ENCODE measurements around the gene GALK2. TPM values are rescaled to one million over a fixed set of nuclear protein-coding genes. Genes with fewer than 3 reads are reported as not detected.

Gene GALK2
- total RNA-seq, 3 donors from 2014 or later (not counting 1 experiment from before 2014, with no cell fraction given) = 19.1 to 24.3 (median 23.6) TPM

GRCh38 chr15:49320351-49320750 lies 150.3 kb downstream of the GALK2 start:
- Mint-ChIP-seq H3K9me3 (no peaks in the 10 kb centered on the region), H3K27ac (peak overlapping the region in 1 of 2 donors; percentile 0), H3K4me3 (no peak overlapping the region), H3K27me3 (ENCODE audit: low read depth in 2 of 2) (no peaks in the 10 kb centered on the region), H3K4me1 (peaks cover 11 to 20% of the 10 kb centered on the region in 2 donors), H3K36me3 (peaks cover 17% of the 10 kb centered on the region)
- intact Hi-C loops (cut with micrococcal nuclease) = no loop called here
- ATAC-seq (no peak), DNase-seq (no peak)
- no peaks in the 10 kb centered on the region for H3K4me1 ChIP-seq (ENCODE audit: control insufficient read depth, insufficient read depth, low read length)
- H3K27me3 ChIP-seq (ENCODE audit: control insufficient read depth, insufficient read depth, low read length) = no peaks in the 10 kb centered on the region
- peaks cover 17% of the 10 kb centered on the region for H3K36me3 ChIP-seq (ENCODE audit: control insufficient read depth, insufficient read depth, low read length)
- no peak for TF ChIP-seq CTCF (IDR thresholded peaks at IDR 0.05)
- no peaks in the 10 kb centered on the region for H3K9me3 ChIP-seq (ENCODE audit: control insufficient read depth, insufficient read depth, low read length)
- no peak overlapping the region for H3K4me3 ChIP-seq (ENCODE audit: low read length)
- no peak overlapping the region for H3K27ac ChIP-seq (ENCODE audit: low read length)
- WGBS (ENCODE audit: insufficient coverage) = no CpG with 5 or more reads among the region's 1 CpG

- H3K4me3 ChIP-seq (ENCODE audit: low read length) = no peak overlapping the region
- no peaks in the 10 kb centered on the region for H3K4me1 ChIP-seq (ENCODE audit: control insufficient read depth, insufficient read depth, low read length)
- H3K27me3 ChIP-seq (ENCODE audit: control insufficient read depth, insufficient read depth, low read length) = no peaks in the 10 kb centered on the region
- H3K36me3 ChIP-seq (ENCODE audit: control insufficient read depth, insufficient read depth, low read length) = peaks cover 19% of the 10 kb centered on the region
- intact Hi-C loops (cut with micrococcal nuclease) = no loop called here
- Mint-ChIP-seq H3K4me3 (no peak overlapping the region), H3K27ac (no peak overlapping the region), H3K36me3 (peaks cover 17% of the 10 kb centered on the region), H3K27me3 (ENCODE audit: low read depth in 2 of 2) (no peaks in the 10 kb centered on the region), H3K4me1 (peaks cover 11 to 14% of the 10 kb centered on the region in 2 donors), H3K9me3 (no peaks in the 10 kb centered on the region)
- 100% methylated on average over 1 of the region's 1 CpG for WGBS (ENCODE audit: insufficient coverage)
- no peak for ATAC-seq
- no peaks in the 10 kb centered on the region for H3K9me3 ChIP-seq (ENCODE audit: control insufficient read depth, insufficient read depth, low read length)
- H3K27ac ChIP-seq (ENCODE audit: low read length) = no peak overlapping the region
- no peak for DNase-seq
- no peak for TF ChIP-seq CTCF (IDR thresholded peaks at IDR 0.05)
These were observed 153.2 kb downstream of the GALK2 start for GRCh38 chr15:49323207-49323606.

- 98% methylated on average over 3 of the region's 4 CpGs for WGBS (ENCODE audit: insufficient coverage)
- H3K27me3 ChIP-seq (ENCODE audit: control insufficient read depth, insufficient read depth, low read length) = no peaks in the 10 kb centered on the region
- no peaks in the 10 kb centered on the region for H3K4me1 ChIP-seq (ENCODE audit: control insufficient read depth, insufficient read depth, low read length)
- DNase-seq = no peak
- H3K27ac ChIP-seq (ENCODE audit: low read length) = no peak overlapping the region
- H3K36me3 ChIP-seq (ENCODE audit: control insufficient read depth, insufficient read depth, low read length) = peaks cover 9% of the 10 kb centered on the region
- Mint-ChIP-seq H3K9me3 (no peaks in the 10 kb centered on the region), H3K27me3 (ENCODE audit: low read depth in 2 of 2) (no peaks in the 10 kb centered on the region), H3K27ac (no peak overlapping the region), H3K36me3 (no peaks in the 10 kb centered on the region), H3K4me3 (no peak overlapping the region), H3K4me1 (peaks cover 0 to 2% of the 10 kb centered on the region in 2 donors)
- intact Hi-C loops (cut with micrococcal nuclease) = no loop called here
- TF ChIP-seq CTCF (IDR thresholded peaks at IDR 0.05) = no peak
- H3K4me3 ChIP-seq (ENCODE audit: low read length) = no peak overlapping the region
- no peaks in the 10 kb centered on the region for H3K9me3 ChIP-seq (ENCODE audit: control insufficient read depth, insufficient read depth, low read length)
- ATAC-seq = no peak
These were observed 157.9 kb downstream of the GALK2 start for GRCh38 chr15:49327927-49328326.

GRCh38 chr15:49328941-49329340 lies 158.9 kb downstream of the GALK2 start:
- Mint-ChIP-seq H3K9me3 (no peaks in the 10 kb centered on the region), H3K27me3 (ENCODE audit: low read depth in 2 of 2) (no peaks in the 10 kb centered on the region), H3K36me3 (no peaks in the 10 kb centered on the region), H3K4me1 (no peaks in the 10 kb centered on the region), H3K4me3 (no peak overlapping the region), H3K27ac (no peak overlapping the region)
- Histone ChIP-seq H3K27ac (ENCODE audit: low read length) (no peak overlapping the region), H3K9me3 (ENCODE audit: control insufficient read depth, insufficient read depth, low read length) (no peaks in the 10 kb centered on the region), H3K4me3 (ENCODE audit: low read length) (no peak overlapping the region), H3K4me1 (ENCODE audit: control insufficient read depth, insufficient read depth, low read length) (no peaks in the 10 kb centered on the region), H3K27me3 (ENCODE audit: control insufficient read depth, insufficient read depth, low read length) (no peaks in the 10 kb centered on the region), H3K36me3 (ENCODE audit: control insufficient read depth, insufficient read depth, low read length) (peaks cover 6% of the 10 kb centered on the region)
- ATAC-seq (no peak), DNase-seq (no peak)
- intact Hi-C loops (cut with micrococcal nuclease) = no loop called here
- TF ChIP-seq CTCF (IDR thresholded peaks at IDR 0.05) = no peak

Data from natural killer cell (primary cell).